ENCODE results near the gene GPR160.

The GPR160 gene

DNA sequence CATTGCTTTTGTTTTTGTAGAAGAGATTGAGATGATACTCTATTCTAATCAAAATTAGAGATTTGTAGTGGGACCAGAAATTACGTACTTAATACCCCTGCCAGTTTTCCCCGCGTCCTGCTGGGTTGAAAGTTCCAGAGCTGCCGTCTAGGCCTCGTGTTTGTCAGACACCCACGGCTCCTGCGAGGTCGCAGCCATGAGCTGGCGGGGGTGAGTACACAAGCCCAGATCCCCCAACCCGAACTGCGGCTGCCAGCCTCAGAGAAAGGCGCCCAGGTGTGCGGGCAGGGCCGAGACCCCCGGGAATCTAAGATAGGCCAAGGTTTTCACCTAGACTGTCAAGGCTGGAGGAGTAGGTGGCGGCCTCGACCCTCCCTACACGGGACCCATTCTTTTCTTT, 26.3 kb downstream of the GPR160 start:
- DNase-seq (ENCODE audit: low spot score): no peak

DNA sequence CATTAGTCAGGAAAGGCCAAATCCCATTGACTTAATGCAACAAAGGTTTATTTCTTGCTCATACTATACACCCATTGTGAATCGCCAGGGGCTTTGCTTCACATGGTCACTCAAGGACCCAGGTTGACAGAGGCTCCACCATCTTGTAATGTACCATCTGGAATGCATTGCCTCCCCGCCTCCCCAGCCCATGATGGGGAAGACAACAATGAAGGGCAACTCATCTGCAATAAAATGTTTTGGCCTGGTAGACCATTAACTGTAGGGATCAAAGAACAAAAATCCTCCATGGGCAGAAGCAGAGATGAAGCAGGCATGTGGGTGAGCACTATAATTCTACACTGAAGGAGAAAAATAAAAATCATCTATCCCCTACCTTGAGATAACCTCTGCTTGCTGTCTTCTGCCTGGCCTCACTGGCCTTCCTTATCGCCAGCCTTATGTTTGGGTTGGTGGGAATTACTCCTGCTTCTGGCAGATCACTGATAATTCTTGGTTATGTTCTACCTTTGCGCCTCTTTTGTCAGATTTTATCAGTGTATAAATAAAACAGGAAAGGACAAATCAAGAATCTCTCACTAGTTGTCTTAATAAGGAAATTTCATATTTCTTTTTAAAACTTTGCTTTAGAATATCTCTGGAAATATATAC, 37.8 kb downstream of the GPR160 start:
- no peak for DNase-seq (ENCODE audit: low spot score)

DNA sequence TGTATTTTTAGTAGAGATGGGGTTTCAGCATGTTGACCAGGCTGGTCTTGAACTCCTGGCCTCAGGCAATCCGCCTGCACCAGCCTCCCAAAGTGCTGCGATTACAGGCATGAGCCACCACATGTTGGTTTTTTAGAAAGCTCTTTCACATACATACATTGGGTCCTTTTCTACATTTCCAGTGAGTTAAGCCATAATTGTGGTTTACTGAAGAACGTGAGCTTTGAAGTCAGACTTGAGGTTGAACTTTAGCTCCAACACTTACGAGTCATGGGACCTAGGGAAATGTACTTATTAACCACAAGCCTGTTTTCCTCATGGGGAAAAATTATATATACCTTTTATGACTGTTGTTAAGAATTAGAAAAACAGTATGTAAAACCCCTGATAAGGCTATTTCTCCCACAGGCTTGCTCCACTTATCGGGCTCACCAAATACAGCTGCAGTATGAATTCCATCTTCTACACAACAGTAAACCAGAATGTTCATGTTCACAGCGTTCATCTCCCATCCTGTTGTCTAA, 39.0 kb downstream of the GPR160 start:
- DNase-seq (ENCODE audit: low spot score): no peak

DNA sequence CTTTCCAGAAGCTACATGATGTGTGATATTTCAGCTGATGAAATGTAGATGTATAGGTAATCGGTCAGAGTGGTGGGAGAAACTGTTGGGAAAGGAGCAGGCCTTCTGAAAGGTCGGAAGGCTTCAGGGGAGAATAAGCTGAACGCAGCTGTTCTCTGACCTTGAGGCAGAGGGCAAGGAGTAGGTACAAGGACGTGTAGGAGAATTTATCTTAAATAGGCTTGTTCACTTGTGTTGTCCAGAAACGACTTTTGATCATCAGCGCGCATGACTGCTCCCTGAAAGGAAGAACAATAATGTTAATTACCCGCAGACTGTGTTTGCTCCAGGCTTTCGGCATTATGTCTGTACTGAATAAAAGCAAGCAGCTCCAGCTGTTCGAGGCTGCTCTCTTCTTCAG, 39.6 kb downstream of the GPR160 start:
- DNase-seq (ENCODE audit: low spot score): no peak

DNA sequence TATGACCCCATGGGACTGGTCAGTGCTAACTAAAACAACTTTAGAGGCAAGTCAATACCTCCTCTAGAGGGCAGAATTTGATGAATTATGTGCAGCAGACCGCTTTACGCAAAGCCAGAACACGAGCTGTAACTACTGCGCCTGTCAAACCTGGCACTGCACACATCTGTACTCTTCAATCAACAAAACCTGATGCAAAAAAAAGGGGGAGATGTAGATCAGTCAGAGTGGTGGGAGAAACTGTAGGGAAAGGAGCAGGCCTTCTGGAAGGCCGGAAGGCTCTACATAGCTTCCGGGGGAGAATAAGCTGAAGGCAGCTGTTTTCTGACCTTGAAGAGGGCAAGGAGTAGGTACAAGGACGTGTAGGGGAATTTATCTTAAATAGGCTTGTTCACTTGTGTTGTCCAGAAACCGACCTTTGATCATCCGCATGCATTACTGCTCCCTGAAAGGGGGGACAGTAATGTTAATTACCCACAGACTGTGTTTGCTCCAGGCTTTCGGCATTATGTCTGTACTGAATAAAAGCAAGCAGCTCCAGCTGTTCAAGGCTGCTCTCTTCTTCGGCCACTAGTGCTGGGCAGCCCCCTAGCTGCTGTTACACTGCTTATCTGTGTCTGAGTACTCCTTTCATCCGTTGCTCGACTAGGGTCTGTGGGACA, 41.0 kb downstream of the GPR160 start:
- DNase-seq (ENCODE audit: low spot score): peak; percentile 7

DNA sequence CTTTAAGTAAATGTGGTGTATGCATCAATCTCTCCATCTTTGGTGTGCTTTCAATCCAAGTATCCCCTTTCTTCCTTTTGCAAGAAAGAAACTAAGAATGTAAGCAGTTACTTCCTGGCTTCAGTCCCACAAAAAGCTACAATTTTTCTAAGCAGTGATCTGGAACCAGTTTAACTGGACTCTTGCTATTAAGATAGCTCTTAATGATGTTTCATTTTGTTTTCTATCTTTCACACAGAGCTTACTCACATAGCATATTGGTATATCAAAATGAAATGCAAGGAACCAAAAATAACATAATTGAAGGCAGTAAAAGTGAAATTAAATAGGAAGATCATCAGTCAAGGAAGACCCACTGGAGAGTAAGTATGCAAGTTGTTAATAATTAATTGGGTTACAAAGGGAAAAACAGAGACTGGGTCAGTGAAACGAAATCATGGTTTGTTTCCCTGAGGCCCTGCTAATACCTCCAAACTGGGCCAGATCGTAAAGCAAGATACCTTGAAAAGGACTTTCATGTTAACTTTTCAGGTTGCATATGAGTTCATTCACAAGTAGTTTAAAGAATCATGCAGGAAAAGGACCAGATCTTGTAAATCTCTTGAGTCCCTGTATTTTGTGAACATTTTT, 41.9 kb downstream of the GPR160 start:
- peak; percentile 5 for DNase-seq (ENCODE audit: low spot score)

DNA sequence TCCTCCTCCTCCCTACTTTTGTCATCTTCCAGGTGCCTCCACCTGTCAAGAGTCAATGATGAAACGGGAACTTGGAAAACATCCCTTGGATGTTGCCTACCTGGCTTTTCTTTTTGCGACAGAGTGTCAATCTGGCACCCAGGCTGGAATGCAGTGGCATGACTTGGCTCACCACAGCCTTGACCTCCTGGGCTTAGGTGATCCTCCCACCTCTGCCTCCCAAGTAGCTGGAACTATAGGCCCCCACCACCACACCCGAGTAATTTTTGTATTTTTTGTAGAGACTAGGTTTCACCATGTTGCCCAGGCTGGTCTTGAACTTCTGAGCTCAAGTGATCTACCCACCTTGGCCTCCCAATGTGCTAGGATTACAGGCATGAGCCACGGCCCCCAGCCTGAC, 42.8 kb downstream of the GPR160 start:
- DNase-seq (ENCODE audit: low spot score): no peak

- no peak for DNase-seq (ENCODE audit: low spot score)
Observed at GRCh38 chr3:170081079-170081741, 43.4 kb downstream of the GPR160 start.

GRCh38 chr3:170083343-170083742, 45.5 kb downstream of the GPR160 start:
- no peak for DNase-seq (ENCODE audit: low spot score)

DNA sequence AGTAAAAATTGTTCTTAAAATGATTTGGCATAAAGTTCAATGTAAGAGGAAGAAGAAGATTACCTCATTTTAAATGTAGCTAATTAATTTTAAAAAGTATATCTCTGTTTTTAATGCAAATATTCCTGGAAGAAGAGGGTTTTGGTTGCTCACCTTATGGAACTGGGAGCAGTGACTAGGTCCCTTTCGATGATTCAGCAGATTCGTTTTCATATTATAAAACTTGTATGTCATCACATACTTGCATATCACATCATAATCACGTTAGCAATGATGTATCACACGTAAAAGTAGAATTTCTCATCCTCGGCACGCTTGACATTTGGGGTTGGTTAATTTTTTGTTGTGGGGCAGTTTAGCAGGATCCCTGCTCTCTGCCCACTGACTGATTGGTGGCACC, 47.6 kb downstream of the GPR160 start:
- DNase-seq (ENCODE audit: low spot score): no peak

DNA sequence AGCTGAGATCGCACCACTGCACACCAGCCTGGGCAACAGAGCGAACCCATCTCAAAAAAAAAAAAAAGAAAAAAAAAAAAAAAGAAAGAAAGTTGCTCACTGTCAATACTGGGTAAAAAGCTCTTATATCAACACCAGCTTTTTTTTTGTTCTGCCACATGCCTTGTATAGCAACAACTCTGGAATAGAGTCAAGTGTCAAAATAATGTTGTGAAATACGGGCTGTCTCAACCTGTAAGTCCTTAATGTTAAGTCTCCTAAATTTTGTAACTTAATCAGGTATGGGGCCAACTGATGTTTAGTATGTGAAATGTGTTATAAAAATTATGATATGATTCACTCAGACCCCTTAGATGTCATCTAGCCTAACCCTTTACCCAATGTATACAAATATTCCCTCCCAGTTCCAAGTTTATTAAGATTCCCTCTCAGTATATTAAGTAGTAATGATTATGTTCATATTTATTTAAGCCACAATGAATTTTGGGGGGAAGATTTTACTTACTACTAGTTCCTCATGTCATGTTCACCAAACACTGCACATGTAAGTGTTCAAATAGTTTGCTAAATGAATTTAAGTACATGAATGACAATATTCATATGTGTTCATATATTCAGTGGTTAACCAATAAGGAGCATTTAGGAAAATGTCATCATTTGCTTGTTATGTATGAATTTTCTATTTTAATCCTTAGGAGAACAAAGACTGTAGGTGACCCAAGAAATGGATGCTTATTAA, 52.2 kb downstream of the GPR160 start:
- DNase-seq (ENCODE audit: low spot score): no peak

- no peak for DNase-seq (ENCODE audit: low spot score)
Observed at GRCh38 chr3:170090601-170090981, 52.8 kb downstream of the GPR160 start.

GRCh38 chr3:170092907-170093306, 55.1 kb downstream of the GPR160 start:
- DNase-seq (ENCODE audit: low spot score): no peak

- no peak for DNase-seq (ENCODE audit: low spot score)
Observed at GRCh38 chr3:170095771-170096170, 58.0 kb downstream of the GPR160 start.

DNA sequence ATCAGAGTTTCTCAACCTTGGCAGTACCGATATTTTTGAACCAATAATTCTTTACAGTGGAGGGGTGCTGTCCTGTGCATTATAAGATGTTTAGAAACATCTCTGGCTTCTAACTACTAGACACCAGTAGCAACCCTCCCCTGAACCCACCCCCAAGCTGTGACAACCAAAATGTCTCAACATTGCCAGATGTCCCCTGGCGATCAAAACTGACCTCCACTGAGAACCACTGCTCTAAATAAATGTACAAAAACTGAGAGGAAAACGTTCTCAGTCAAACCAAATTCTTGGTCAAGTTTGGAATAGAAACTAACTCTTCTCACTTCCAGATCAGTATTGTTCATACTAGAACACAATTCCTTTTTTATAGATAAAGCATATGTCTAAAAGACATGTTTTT, 58.5 kb downstream of the GPR160 start:
- DNase-seq (ENCODE audit: low spot score): no peak

- no peak for DNase-seq (ENCODE audit: low spot score)
Observed at GRCh38 chr3:170098753-170099152, 61.0 kb downstream of the GPR160 start.

- no peak for DNase-seq (ENCODE audit: low spot score)
Observed at GRCh38 chr3:170100944-170101343, 63.1 kb downstream of the GPR160 start.

DNA sequence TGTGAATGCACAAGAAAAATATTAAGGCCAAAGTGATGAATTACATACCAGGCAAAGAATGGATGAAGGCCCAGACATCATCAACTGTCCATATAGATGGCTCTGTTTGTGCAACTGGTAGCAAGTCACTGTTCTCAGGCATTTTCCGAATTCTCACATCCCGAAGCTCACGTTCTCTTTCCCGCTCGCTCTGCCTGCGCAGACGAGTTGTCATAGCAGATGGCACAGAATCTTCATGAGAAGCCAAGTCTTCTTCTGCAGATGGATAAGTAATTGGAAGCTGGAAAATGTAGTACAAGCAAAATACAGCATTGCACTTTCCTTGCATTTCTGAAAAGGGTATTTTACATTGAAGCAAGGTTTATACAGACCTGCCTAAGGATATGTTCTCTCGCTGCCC, 64.6 kb downstream of the GPR160 start:
- no peak for DNase-seq (ENCODE audit: low spot score)

GRCh38 chr3:170107941-170108340, 70.1 kb downstream of the GPR160 start:
- no peak for DNase-seq (ENCODE audit: low spot score)

DNA sequence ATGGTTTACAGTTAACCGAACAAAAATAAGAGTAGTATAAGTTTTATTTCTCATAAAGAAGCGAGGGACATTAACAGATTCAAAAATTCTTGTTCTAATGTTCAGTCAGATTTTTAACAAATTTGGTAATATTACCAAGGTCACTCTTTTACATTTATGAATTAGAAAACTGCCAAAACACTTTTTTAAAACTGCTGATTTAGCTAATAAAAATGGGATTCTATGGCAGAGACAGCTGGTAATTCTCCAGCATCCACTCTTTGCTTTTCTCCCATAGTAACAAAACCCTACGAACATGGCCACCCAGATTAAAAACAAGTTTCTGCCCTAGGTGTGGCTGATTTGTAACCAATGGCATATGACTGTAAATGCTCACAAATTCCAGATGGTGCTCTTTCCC, 71.2 kb downstream of the GPR160 start:
- no peak for DNase-seq (ENCODE audit: low spot score)

DNA sequence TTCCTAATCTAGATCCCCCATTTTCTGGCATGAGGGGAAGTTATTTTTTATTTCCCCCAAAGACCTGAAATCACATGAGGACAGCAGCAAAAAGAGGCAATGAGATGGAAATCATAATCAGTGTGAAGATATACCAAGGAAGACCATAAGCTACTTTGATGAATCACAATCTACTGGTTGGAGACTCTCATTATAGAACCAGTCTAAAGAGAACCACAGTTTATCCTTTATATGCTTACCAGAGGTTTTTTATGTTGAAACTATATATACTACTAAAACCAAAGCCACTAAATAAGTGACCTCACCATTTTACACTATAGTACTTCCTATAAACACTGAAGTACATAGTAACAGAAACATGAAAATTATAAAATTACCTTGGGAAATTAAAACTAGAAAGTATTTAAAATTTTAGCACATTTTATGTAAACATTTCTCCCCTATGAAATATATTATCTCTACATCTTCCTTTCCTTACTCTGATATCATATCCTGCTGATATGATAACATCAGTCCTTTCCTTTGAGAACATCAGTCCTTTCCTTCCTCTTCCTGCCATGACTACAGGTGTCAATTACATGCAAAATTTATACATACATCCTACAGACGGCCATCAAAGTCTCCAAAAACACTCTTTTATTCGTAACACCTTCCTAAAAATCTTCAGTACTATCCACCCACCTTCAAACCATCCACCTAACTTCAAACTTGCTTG, 71.9 kb downstream of the GPR160 start:
- DNase-seq (ENCODE audit: low spot score): no peak

Measured in iPS-NIHi11 (cell line).